Pancreas (tissue), 10 donors: Measurements from ENCODE around the gene CCDC150. TPM values are rescaled to one million over a fixed set of nuclear protein-coding genes. Genes with fewer than 3 reads are reported as not detected.
A peak's percentile ranks its signal among the peaks of the same experiment; 100 is the strongest.
"Not testable (repeated sequence)": the region's sequence is repeated elsewhere in the genome, so short reads cannot be mapped to it uniquely, and the experiment has no call there.

Source experiments
- ATAC-seq, 4 donors: fragments of 200-7000 bp; cut with Tn5 transposase; one replicate each; pipeline versions ENCODE4 v1.8.0 to v1.9.1; 2020; ENCODE audit warnings: mild to moderate bottlenecking in 4 of 4, moderate library complexity in 4 of 4
- DNase-seq, 6 donors: peaks; one replicate each; pipeline ENCODE4 v3.0.0-alpha.2; 2020
- FAIRE-seq: peaks from 2 replicates; lab custom pipeline; 2012; peaks lifted over from hg19 to GRCh38; lab: Jason Lieb, UNC
- H3K27ac ChIP-seq, 4 donors: fragments of 200-600 bp; sonication (generic); 1 replicate in 3 of 4; 2 replicates in 1 of 4; pipeline versions ENCODE4 v1.5.0 to v1.8.0; 2020
- H3K27me3 ChIP-seq, 4 donors: fragments of 200-600 bp; one replicate each; pipeline ENCODE4 v1.8.0; 2021
- H3K36me3 ChIP-seq, 3 donors: fragments of 200-600 bp; sonication (generic) in 1 of 3; one replicate each; pipeline versions ENCODE4 v1.5.0 to v1.8.0; 2020 to 2021
- H3K4me1 ChIP-seq, 3 donors: fragments of 200-600 bp; one replicate each; pipeline ENCODE4 v1.8.0; 2021
- H3K4me3 ChIP-seq, 4 donors: fragments of 200-600 bp; sonication (generic) in 2 of 4; one replicate each; pipeline versions ENCODE4 v1.5.0 to v1.8.0; 2020 to 2021
- H3K9me3 ChIP-seq, 4 donors: fragments of 200-600 bp; one replicate each; pipeline ENCODE4 v1.8.0; 2021
- WGBS, 2 donors: extraction: QIAGEN DNeasy Blood & Tissue Kit; methylation state at CpG; one replicate each; pipeline ENCODE4 v1.1.7; 2013; 5-methylcytosine and 5-hydroxymethylcytosine counted together
- intact Hi-C, 3 donors: fragments of 100-400 bp; cut with DNase I; formaldehyde crosslinking; loops; one replicate each; pipeline versions ENCODE4 v1.11.1 to v1.14.2; 2022
- polyA plus RNA-seq, 2 donors: library from polyadenylated mRNA; stranded (reverse); fragments of 200-250 nt; gene quantifications; one replicate each; pipeline ENCODE4 v1.2.3, GENCODE V29; 2013
- total RNA-seq, 6 donors: library from RNA; stranded (reverse); fragmentation: NEBNext Ultra II Directional in 4 of 6; extraction: Animal tissue kit (Norgen Biotek cat#: 25700) in 4 of 6; gene quantifications; one replicate each; pipeline versions ENCODE4 v1.2.1 to v1.2.4, GENCODE V29; 2021 to 2023
- TF ChIP-seq, protein P1 (sequence below), 4 donors: fragments of 200-600 bp; sonication (generic) in 3 of 4; IDR thresholded peaks; one replicate each; pipeline versions ENCODE4 v1.5.0 to v1.8.0; 2021; ENCODE audit warnings: antibody characterized with exemption in 4 of 4
- donor health status: healthy with polysubstance abuse.
- donor health status: DM: no; HTN: no; CAD: no; lungs with moderate emphysema.
- donor health status: DM: no; HTN: no; CAD: no.
- donor health status: control.
- donor health status: control.
- donor health status: Bipolar disorder and iron deficiency.
- donor health status: DM: yes; HTN: yes; CAD: no.
- donor health status: DM: no; HTN: no; CAD: no.
- donor health status: DM: no; HTN: no; CAD: no.
- donor health status: DM: yes; HTN: yes; CAD: no.

The CCDC150 gene
- total and polyA plus RNA-seq, 8 donors = 0.26 to 1.4 (median 0.60) TPM; not detected in 1

DNA sequence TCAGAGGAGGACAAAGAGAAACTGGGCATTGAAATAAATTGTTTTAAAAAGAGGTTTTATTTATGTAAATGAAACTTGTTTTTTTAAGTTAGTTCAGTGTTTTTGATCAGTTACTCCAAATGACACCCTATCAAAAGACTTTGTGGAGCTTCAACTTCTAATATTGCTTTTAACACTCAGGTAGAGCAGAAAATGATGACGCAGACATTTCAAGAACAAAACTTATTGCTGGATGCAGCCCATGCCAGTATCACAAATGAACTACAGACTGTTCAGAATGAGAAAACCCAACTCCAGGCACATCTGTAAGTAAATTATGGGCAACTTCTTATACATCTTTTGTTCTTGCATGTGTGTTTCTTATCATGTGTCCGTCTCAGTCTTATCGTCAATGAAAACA is 36.4 kb downstream of the CCDC150 start:
- 78 to 86% methylated on average over 3 of the region's 3 CpGs for WGBS, 2 donors
- no peak for FAIRE-seq

DNA sequence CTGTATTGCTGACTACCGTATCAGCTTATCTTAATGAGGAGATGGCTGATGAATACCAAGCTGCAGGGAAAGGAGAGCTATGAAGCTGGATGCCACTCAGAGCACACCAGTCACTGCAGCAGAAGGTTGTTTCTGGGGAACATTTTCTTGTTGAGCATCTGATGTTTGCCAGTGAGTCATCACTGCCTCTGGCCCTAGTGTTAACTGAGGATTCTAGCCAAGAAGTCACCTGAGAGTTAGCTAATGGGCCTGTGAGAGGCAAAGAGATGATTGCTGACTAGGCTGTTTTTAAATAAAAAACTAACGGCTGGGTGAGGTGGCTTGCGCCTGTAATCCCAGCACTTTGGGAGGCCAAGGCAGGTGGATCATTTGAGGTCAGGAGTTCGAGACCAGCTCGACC is 37.9 kb downstream of the CCDC150 start:
- DNase-seq = peak in 1 of 6 donors; percentile 22
- Histone ChIP-seq H3K4me3 (no peak overlapping the region), H3K4me1 (no peaks in the 10 kb centered on the region), H3K9me3 (no peaks in the 10 kb centered on the region), H3K27me3 (no peaks in the 10 kb centered on the region), H3K36me3 (no peaks in the 10 kb centered on the region), H3K27ac (no peak overlapping the region)
- no peak for FAIRE-seq
- ATAC-seq = peak in 3 of 4 donors; percentile 38 to 84 (median 69)
- TF ChIP-seq, protein P1, sequence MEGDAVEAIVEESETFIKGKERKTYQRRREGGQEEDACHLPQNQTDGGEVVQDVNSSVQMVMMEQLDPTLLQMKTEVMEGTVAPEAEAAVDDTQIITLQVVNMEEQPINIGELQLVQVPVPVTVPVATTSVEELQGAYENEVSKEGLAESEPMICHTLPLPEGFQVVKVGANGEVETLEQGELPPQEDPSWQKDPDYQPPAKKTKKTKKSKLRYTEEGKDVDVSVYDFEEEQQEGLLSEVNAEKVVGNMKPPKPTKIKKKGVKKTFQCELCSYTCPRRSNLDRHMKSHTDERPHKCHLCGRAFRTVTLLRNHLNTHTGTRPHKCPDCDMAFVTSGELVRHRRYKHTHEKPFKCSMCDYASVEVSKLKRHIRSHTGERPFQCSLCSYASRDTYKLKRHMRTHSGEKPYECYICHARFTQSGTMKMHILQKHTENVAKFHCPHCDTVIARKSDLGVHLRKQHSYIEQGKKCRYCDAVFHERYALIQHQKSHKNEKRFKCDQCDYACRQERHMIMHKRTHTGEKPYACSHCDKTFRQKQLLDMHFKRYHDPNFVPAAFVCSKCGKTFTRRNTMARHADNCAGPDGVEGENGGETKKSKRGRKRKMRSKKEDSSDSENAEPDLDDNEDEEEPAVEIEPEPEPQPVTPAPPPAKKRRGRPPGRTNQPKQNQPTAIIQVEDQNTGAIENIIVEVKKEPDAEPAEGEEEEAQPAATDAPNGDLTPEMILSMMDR (IDR thresholded peaks at IDR 0.05) = no peak
- intact Hi-C loops = no loop called here
- WGBS, 2 donors = 80 to 85% methylated on average over 5 of the region's 5 CpGs

More for the DNA sequence above, 36.4 kb downstream of the CCDC150 start:
- no peak for DNase-seq
- Histone ChIP-seq H3K36me3 (no peaks in the 10 kb centered on the region), H3K4me1 (no peaks in the 10 kb centered on the region), H3K27me3 (no peaks in the 10 kb centered on the region), H3K27ac (no peak overlapping the region), H3K4me3 (no peak overlapping the region), H3K9me3 (no peaks in the 10 kb centered on the region)
- ATAC-seq = no peak
- intact Hi-C loops = no loop called here
- TF ChIP-seq, protein P1 (IDR thresholded peaks at IDR 0.05) = no peak

DNA sequence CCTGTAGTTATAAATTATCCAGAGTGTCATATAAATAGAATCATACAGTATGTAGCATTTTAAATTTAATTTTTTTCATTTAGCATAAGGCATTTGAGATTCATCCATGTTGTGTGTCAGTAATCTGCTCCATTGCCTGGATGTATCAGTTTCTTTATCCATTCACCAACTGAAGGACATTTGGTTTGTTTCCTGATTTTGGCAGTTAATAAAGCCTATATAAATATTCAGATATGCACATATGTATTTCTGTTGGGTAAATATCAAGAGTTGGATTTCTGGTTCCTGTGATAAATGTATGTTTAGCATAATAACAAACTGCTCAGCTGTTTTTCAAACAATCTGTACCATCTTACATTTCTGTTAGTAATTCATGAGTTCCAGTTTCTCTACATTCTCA is 39.9 kb downstream of the CCDC150 start:
- intact Hi-C loops = no loop called here
- FAIRE-seq (no peak), ATAC-seq (no peak), DNase-seq (no peak)
- H3K4me3 ChIP-seq = no peak overlapping the region
- no peaks in the 10 kb centered on the region for H3K36me3 ChIP-seq
- H3K9me3 ChIP-seq = peaks cover 0 to 3% (median 0%) of the 10 kb centered on the region in 4 donors
- TF ChIP-seq, protein P1 (IDR thresholded peaks at IDR 0.05) = no peak
- no peaks in the 10 kb centered on the region for H3K27me3 ChIP-seq
- no peak overlapping the region for H3K27ac ChIP-seq
- H3K4me1 ChIP-seq = no peaks in the 10 kb centered on the region

DNA sequence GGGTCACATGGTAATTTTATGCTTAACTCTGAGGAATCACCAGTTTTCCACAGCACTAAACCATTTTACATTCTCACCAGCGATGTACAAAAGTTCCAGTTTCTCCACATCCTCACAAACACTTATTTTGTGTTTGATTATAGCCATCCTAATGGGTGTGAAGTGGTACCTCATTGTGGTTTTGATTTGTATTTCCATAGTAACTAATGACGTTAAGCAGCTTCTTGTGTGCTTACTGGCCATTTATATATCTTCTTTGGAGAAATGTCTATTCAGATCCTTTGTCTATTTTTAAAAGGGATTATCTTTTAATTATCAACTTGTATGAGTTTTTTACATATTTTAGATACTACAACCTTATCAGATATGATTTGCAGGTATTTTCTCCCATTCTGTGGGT is 42.0 kb downstream of the CCDC150 start:
- 85 to 90% methylated on average over 2 of the region's 2 CpGs for WGBS, 2 donors
- no peak for ATAC-seq
- no peak overlapping the region for H3K4me3 ChIP-seq
- TF ChIP-seq, protein P1 (IDR thresholded peaks at IDR 0.05) = no peak
- no peaks in the 10 kb centered on the region for H3K4me1 ChIP-seq
- intact Hi-C loops = no loop called here
- FAIRE-seq = no peak
- peaks cover 0 to 3% (median 0%) of the 10 kb centered on the region in 4 donors for H3K9me3 ChIP-seq
- DNase-seq = no peak
- H3K27me3 ChIP-seq = no peaks in the 10 kb centered on the region
- no peak overlapping the region for H3K27ac ChIP-seq
- no peaks in the 10 kb centered on the region for H3K36me3 ChIP-seq

DNA sequence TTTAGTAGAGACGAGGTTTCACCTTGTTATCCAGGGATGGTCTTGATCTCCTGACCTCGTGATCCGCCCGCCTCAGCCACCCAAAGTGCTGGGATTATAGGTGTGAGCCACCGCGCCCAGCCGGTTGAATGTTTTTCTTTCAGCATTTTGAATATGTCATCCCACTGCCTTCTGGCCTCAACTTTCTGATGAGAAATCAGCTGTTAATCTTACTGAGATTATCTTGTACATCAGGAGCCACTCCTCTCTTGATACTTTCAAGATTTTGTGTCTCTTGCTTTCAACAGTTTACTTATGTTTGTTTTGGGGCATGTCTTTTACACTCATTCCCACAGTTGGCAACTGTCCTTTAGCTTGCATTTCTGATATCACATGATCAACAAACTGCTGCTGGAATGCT is 46.3 kb downstream of the CCDC150 start:
- Histone ChIP-seq H3K4me1 (no peaks in the 10 kb centered on the region), H3K9me3 (peaks cover 0 to 3% (median 0%) of the 10 kb centered on the region in 4 donors), H3K4me3 (no peak overlapping the region), H3K36me3 (no peaks in the 10 kb centered on the region), H3K27ac (no peak overlapping the region), H3K27me3 (no peaks in the 10 kb centered on the region)
- DNase-seq (no peak), FAIRE-seq (no peak), ATAC-seq (no peak)
- TF ChIP-seq, protein P1 (IDR thresholded peaks at IDR 0.05) = no peak
- 90 to 93% methylated on average over 7 of the region's 7 CpGs for WGBS, 2 donors
- intact Hi-C loops = no loop called here

DNA sequence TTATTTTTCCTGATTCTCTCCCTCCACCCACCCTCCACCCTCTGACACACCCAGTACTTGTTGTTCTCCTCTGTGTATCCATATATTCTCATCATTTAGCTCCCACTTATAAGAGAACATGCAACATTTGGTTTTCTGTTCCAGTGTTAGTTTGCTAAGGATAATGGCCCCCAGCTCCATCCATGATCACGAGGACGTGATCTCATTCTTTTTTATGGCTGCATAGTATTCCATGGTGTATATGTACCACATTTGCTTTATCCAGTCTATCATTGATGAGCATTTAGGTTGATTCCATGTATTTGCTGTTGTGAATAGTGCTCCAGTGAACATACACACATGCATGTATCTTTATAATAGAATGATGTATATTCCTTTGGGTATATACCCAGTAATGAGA is 47.2 kb downstream of the CCDC150 start:
- FAIRE-seq, H3K36me3 ChIP-seq, H3K4me1 ChIP-seq, DNase-seq, H3K27ac ChIP-seq, H3K4me3 ChIP-seq, H3K9me3 ChIP-seq, intact Hi-C loops, ATAC-seq, H3K27me3 ChIP-seq: not testable (repeated sequence)
- WGBS, 2 donors = 92 to 95% methylated on average over 2 of the region's 2 CpGs
